A673 (cell line): ENCODE measurements around the gene USP20. TPM values are rescaled to one million over a fixed set of nuclear protein-coding genes. Genes with fewer than 3 reads are reported as not detected.
A peak's percentile ranks its signal among the peaks of the same experiment; 100 is the strongest.

ENCODE experiments used
- BruUV-seq: library from RNA; stranded (reverse); fragments of 400-500 nt; replicated peaks from 2 replicates; lab custom pipeline; 2021; lab: Mats Ljungman, UMichigan
- CTCF ChIA-PET: fragments of 300-600 bp; sonication (Branson Sonifier 250); formaldehyde crosslinking; loops from one replicate; lab custom pipeline; 2022; ENCODE audit warnings: antibody characterized with exemption; lab: Charles Lee
- POLR2A ChIA-PET: fragments of 300-600 bp; sonication (Branson Sonifier 250); formaldehyde crosslinking; loops from one replicate; lab custom pipeline; 2022; ENCODE audit warnings: antibody characterized with exemption; ENCODE audit not compliant: low non-redundant PET; lab: Charles Lee
- DNase-seq: peaks from one replicate; pipeline ENCODE4 v3.0.0-alpha.2; 2015; ENCODE audit warnings: low spot score
- H3K27ac ChIP-seq: fragments of 200-600 bp; sonication (generic); 2 replicates; pipeline ENCODE4 v1.5.1; 2016; ENCODE audit warnings: mixed run types, low read depth, mild to moderate bottlenecking, mixed read lengths, antibody characterized with exemption, low read length; ENCODE audit not compliant: poor library complexity, severe bottlenecking
- H3K27me3 ChIP-seq: fragments of 200-600 bp; sonication (generic); replicated peaks from 2 replicates; pipeline ENCODE4 v1.6.1; 2017; ENCODE audit warnings: mixed run types, low read depth, mild to moderate bottlenecking, mixed read lengths, antibody characterized with exemption, low read length; ENCODE audit not compliant: insufficient read depth, poor library complexity
- H3K36me3 ChIP-seq: fragments of 200-600 bp; sonication (generic); 2 replicates; pipeline ENCODE4 v1.6.1; 2016; ENCODE audit warnings: mixed run types, mild to moderate bottlenecking, mixed read lengths, antibody characterized with exemption, low read length; ENCODE audit not compliant: insufficient read depth, poor library complexity, severe bottlenecking
- H3K4me1 ChIP-seq: fragments of 200-600 bp; sonication (generic); 2 replicates; pipeline ENCODE4 v1.6.1; 2017; ENCODE audit warnings: mixed run types, mild to moderate bottlenecking, mixed read lengths, antibody characterized with exemption, low read length; ENCODE audit not compliant: insufficient read depth, poor library complexity, severe bottlenecking
- H3K4me3 ChIP-seq: fragments of 200-600 bp; sonication (generic); 2 replicates; pipeline ENCODE4 v1.5.1; 2016; ENCODE audit warnings: low read depth, mixed run types, mild to moderate bottlenecking, mixed read lengths, low read length; ENCODE audit not compliant: poor library complexity, severe bottlenecking
- H3K9me3 ChIP-seq: fragments of 200-600 bp; sonication (generic); 2 replicates; pipeline ENCODE4 v1.6.1; 2016; ENCODE audit warnings: mixed run types, low read depth, mild to moderate bottlenecking, mixed read lengths, antibody characterized with exemption, low read length; ENCODE audit not compliant: poor library complexity, severe bottlenecking
- EZH2 ChIP-seq: fragments of 200-600 bp; sonication (generic); IDR thresholded peaks from 2 replicates; pipeline ENCODE4 v1.6.1; 2017; ENCODE audit warnings: borderline replicate concordance, low read depth, mild to moderate bottlenecking, mixed read lengths, antibody characterized with exemption, low read length; ENCODE audit not compliant: poor library complexity, severe bottlenecking
- intact Hi-C: fragments of 100-400 bp; cut with micrococcal nuclease; formaldehyde crosslinking; loops from one replicate; pipeline ENCODE4 v1.10.0; 2022; ENCODE audit not compliant: unreplicated experiment
- total RNA-seq: library from RNA; stranded (reverse); gene quantifications from 2 replicates; pipeline ENCODE4 v1.2.3, GENCODE V29; 2021
- TF ChIP-seq, protein P1 (sequence below): fragments of 300-800, 200-600 bp; sonication (generic); conservative IDR thresholded peaks from 2 replicates; pipeline ENCODE4 v1.5.1; 2017; ENCODE audit warnings: low read depth, mild to moderate bottlenecking, antibody characterized with exemption, low read length, moderate library complexity, mixed read lengths

Gene USP20
- total RNA-seq, 1 experiment from 2014 or later: 17.1 TPM

DNA sequence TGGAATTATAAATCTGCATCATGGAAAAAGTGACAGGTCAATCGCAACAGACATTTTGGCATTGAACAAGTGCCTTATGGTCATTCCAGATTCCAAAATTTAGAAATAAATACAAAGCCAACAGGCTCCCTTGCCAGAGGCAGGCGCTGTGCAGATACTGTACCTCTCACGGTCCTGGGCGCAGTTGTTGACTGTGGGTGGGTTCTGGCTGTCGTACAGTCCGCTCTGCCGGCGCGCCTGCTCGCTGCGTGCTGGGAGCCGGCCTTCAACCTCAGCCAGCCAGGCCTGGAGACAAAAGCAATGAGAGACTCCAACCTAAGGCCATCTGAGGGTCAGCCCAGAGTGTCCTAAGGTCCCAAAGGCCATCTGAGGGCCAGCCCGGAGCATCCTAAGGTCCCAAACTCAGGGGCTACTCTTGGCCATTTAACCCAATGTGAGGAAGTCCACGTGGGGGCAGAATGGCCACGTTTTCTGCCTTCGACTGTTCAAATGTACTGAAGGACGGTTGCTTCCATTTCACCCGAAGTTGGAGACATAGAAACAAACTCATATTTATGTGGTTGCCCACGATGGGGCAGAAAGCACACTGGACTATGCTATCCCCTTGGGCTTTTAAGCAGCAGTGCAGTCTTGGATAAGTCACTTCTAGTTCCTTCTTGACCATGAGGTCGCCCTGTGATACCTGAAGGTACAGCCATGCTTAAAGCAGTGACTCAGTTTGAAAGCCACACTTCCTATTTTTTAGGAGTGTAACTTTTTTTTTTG, 65.2 kb downstream of the USP20 start:
- Histone ChIP-seq H3K4me3 (no peak overlapping the region), H3K9me3 (no peaks in the 10 kb centered on the region), H3K27me3 (no peaks in the 10 kb centered on the region), H3K27ac (peak overlapping the region; percentile 57), H3K36me3 (peaks cover 90% of the 10 kb centered on the region), H3K4me1 (peaks cover 11% of the 10 kb centered on the region)
- intact Hi-C loops: loop anchor here (5.0 kb wide), 1 partner anchor 67 kb away; no protein-coding TSS in a partner anchor
- no peak for TF ChIP-seq EZH2
- TF ChIP-seq, protein P1, sequence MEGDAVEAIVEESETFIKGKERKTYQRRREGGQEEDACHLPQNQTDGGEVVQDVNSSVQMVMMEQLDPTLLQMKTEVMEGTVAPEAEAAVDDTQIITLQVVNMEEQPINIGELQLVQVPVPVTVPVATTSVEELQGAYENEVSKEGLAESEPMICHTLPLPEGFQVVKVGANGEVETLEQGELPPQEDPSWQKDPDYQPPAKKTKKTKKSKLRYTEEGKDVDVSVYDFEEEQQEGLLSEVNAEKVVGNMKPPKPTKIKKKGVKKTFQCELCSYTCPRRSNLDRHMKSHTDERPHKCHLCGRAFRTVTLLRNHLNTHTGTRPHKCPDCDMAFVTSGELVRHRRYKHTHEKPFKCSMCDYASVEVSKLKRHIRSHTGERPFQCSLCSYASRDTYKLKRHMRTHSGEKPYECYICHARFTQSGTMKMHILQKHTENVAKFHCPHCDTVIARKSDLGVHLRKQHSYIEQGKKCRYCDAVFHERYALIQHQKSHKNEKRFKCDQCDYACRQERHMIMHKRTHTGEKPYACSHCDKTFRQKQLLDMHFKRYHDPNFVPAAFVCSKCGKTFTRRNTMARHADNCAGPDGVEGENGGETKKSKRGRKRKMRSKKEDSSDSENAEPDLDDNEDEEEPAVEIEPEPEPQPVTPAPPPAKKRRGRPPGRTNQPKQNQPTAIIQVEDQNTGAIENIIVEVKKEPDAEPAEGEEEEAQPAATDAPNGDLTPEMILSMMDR: no peak
- POLR2A ChIA-PET: no interaction called here
- CTCF ChIA-PET: no interaction called here
- BruUV-seq: no TSS peak
- DNase-seq: no peak

DNA sequence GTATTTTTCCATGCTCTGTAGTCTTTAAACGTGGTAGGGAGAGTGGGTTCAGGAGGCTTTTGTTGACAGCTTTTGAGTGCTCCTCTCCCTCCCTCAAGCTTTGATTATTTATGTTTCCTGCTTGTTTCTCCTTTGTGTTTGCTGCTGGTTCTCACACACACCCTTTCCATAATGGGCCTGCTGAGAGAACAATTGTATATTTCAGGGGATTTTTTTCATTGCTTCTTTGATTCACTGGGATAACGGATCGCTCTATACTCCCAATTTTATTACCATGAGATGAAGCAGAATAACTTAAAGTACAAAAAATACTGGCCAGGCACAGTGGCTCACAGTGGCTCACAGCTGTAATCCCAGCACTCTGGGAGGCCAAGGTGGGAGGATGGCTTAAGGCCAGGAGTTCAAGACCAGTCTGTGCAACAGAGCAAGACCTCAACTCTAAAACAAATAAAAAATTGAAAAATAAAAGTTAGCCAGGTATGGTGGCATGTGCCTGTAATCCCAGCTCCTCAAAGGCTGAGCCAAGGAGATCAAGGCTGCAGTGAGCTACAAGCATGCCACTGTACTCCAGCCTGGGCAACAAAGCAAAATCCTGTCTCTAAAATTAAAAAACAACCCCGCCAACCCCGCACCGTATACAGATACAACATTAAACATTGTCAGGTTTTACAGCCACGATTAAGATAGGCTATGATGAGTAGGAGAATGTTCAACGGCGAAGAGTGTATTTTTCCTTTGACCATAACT, 66.9 kb downstream of the USP20 start:
- CTCF ChIA-PET: no interaction called here
- no peak overlapping the region for H3K4me3 ChIP-seq
- H3K27ac ChIP-seq: peak overlapping the region; percentile 49
- POLR2A ChIA-PET: no interaction called here
- TF ChIP-seq, protein P1: no peak
- no peak for TF ChIP-seq EZH2
- DNase-seq: no peak
- intact Hi-C loops: loop anchor here (5.0 kb wide), 1 partner anchor 65 kb away; no protein-coding TSS in a partner anchor
- no TSS peak for BruUV-seq
- no peaks in the 10 kb centered on the region for H3K27me3 ChIP-seq
- H3K36me3 ChIP-seq: peaks cover 90% of the 10 kb centered on the region
- H3K4me1 ChIP-seq: peaks cover 8% of the 10 kb centered on the region
- H3K9me3 ChIP-seq: no peaks in the 10 kb centered on the region

DNA sequence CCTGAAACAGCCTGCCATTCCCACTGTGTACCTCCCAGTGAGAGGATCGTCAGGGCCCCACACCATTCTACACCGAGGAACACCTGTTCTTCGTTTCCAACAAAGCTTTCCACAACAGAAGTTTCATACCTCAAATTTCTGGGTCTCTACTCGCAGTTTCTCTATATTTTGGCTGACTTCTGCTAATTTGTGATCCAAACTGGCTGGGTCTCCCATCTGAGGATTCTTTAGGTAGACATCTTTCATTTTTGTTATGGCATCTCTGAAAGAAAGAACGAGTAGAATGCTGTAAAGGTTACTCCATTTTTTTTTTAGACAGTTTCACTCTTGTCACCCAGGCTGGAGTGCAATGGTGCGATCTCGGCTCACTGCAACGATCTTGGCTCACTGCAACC, 67.5 kb downstream of the USP20 start:
- intact Hi-C loops: loop anchor here (5.0 kb wide), 1 partner anchor 65 kb away; no protein-coding TSS in a partner anchor
- peaks cover 90% of the 10 kb centered on the region for H3K36me3 ChIP-seq
- POLR2A ChIA-PET: no interaction called here
- H3K9me3 ChIP-seq: no peaks in the 10 kb centered on the region
- peak overlapping the region; percentile 49 for H3K27ac ChIP-seq
- peaks cover 8% of the 10 kb centered on the region for H3K4me1 ChIP-seq
- CTCF ChIA-PET: no interaction called here
- H3K27me3 ChIP-seq: no peaks in the 10 kb centered on the region
- no peak overlapping the region for H3K4me3 ChIP-seq
- TF ChIP-seq, protein P1: no peak
- BruUV-seq: no TSS peak
- no peak for DNase-seq
